Activated T-cell treated with anti-CD3 and anti-CD28 coated beads for 1 hour (primary cell): Measurements from ENCODE around the gene RARA.
A peak's percentile ranks its signal among the peaks of the same experiment; 100 is the strongest.
"Not testable (repeated sequence)": the region's sequence is repeated elsewhere in the genome, so short reads cannot be mapped to it uniquely, and the experiment has no call there.

Source experiments
- DNase-seq: peaks from one replicate; pipeline ENCODE4 v3.0.0-alpha.2; 2020; ENCODE audit warnings: low read depth

The RARA gene

GRCh38 chr17:40298726-40299125 lies 10.3 kb upstream of the RARA start:
- DNase-seq: no peak

GRCh38 chr17:40299159-40299757 lies 9.7 kb upstream of the RARA start:
- DNase-seq: not testable (repeated sequence)

- no peak for DNase-seq
Observed at GRCh38 chr17:40301315-40301714, 7.7 kb upstream of the RARA start.

- no peak for DNase-seq
Observed at GRCh38 chr17:40303009-40303657, 5.8 kb upstream of the RARA start.

- no peak for DNase-seq
Observed at GRCh38 chr17:40303708-40304551, 5.0 kb upstream of the RARA start.

GRCh38 chr17:40304552-40304863 lies 4.5 kb upstream of the RARA start:
- DNase-seq: not testable (repeated sequence)

- not testable (repeated sequence) for DNase-seq
Observed at GRCh38 chr17:40304866-40305265, 4.1 kb upstream of the RARA start.

- no peak for DNase-seq
Observed at GRCh38 chr17:40306395-40306794, 2.6 kb upstream of the RARA start.

GRCh38 chr17:40307001-40307730 lies 1.8 kb upstream of the RARA start:
- no peak for DNase-seq

- no peak for DNase-seq
Observed at GRCh38 chr17:40307740-40308239, 1.2 kb upstream of the RARA start.

- DNase-seq: no peak
Observed at GRCh38 chr17:40309949-40310510, 1.1 kb downstream of the RARA start.

- no peak for DNase-seq
Observed at GRCh38 chr17:40310882-40311391, 2.0 kb downstream of the RARA start.

- DNase-seq: no peak
Observed at GRCh38 chr17:40311575-40311974, 2.6 kb downstream of the RARA start.

GRCh38 chr17:40312131-40312731 lies 3.3 kb downstream of the RARA start:
- no peak for DNase-seq

- DNase-seq: no peak
Observed at GRCh38 chr17:40312893-40313667, 4.1 kb downstream of the RARA start.

- DNase-seq: no peak
Observed at GRCh38 chr17:40313668-40314583, 4.9 kb downstream of the RARA start.

GRCh38 chr17:40314584-40314956 lies 5.6 kb downstream of the RARA start:
- DNase-seq: peak; percentile 86

- no peak for DNase-seq
Observed at GRCh38 chr17:40315206-40315605, 6.2 kb downstream of the RARA start.
